Pancreas (tissue), 10 donors: ENCODE data around the gene RASSF8. TPM values are rescaled to one million over a fixed set of nuclear protein-coding genes. Genes with fewer than 3 reads are reported as not detected.

Experiments used
- ATAC-seq, 4 donors: fragments of 200-7000 bp; cut with Tn5 transposase; one replicate each; pipeline versions ENCODE4 v1.8.0 to v1.9.1; 2020; ENCODE audit warnings: mild to moderate bottlenecking in 4 of 4, moderate library complexity in 4 of 4
- DNase-seq, 6 donors: peaks; one replicate each; pipeline ENCODE4 v3.0.0-alpha.2; 2020
- FAIRE-seq: peaks from 2 replicates; lab custom pipeline; 2012; peaks lifted over from hg19 to GRCh38; lab: Jason Lieb, UNC
- H3K27ac ChIP-seq, 4 donors: fragments of 200-600 bp; sonication (generic); 1 replicate in 3 of 4; 2 replicates in 1 of 4; pipeline versions ENCODE4 v1.5.0 to v1.8.0; 2020
- H3K27me3 ChIP-seq, 4 donors: fragments of 200-600 bp; one replicate each; pipeline ENCODE4 v1.8.0; 2021
- H3K36me3 ChIP-seq, 3 donors: fragments of 200-600 bp; sonication (generic) in 1 of 3; one replicate each; pipeline versions ENCODE4 v1.5.0 to v1.8.0; 2020 to 2021
- H3K4me1 ChIP-seq, 3 donors: fragments of 200-600 bp; one replicate each; pipeline ENCODE4 v1.8.0; 2021
- H3K4me3 ChIP-seq, 4 donors: fragments of 200-600 bp; sonication (generic) in 2 of 4; one replicate each; pipeline versions ENCODE4 v1.5.0 to v1.8.0; 2020 to 2021
- H3K9me3 ChIP-seq, 4 donors: fragments of 200-600 bp; one replicate each; pipeline ENCODE4 v1.8.0; 2021
- CTCF ChIP-seq, 4 donors: fragments of 200-600 bp; sonication (generic) in 3 of 4; IDR thresholded peaks; one replicate each; pipeline versions ENCODE4 v1.5.0 to v1.8.0; 2021; ENCODE audit warnings: antibody characterized with exemption in 4 of 4
- WGBS, 2 donors: extraction: QIAGEN DNeasy Blood & Tissue Kit; methylation state at CpG; one replicate each; pipeline ENCODE4 v1.1.7; 2013; 5-methylcytosine and 5-hydroxymethylcytosine counted together
- intact Hi-C, 3 donors: fragments of 100-400 bp; cut with DNase I; formaldehyde crosslinking; loops; one replicate each; pipeline versions ENCODE4 v1.11.1 to v1.14.2; 2022
- polyA plus RNA-seq, 2 donors: library from polyadenylated mRNA; stranded (reverse); fragments of 200-250 nt; gene quantifications; one replicate each; pipeline ENCODE4 v1.2.3, GENCODE V29; 2013
- total RNA-seq, 6 donors: library from RNA; stranded (reverse); fragmentation: NEBNext Ultra II Directional in 4 of 6; extraction: Animal tissue kit (Norgen Biotek cat#: 25700) in 4 of 6; gene quantifications; one replicate each; pipeline versions ENCODE4 v1.2.1 to v1.2.4, GENCODE V29; 2021 to 2023
- donor health status: healthy with polysubstance abuse.
- donor health status: DM: no; HTN: no; CAD: no; lungs with moderate emphysema.
- donor health status: DM: no; HTN: no; CAD: no.
- donor health status: control.
- donor health status: control.
- donor health status: Bipolar disorder and iron deficiency.
- donor health status: DM: yes; HTN: yes; CAD: no.
- donor health status: DM: no; HTN: no; CAD: no.
- donor health status: DM: no; HTN: no; CAD: no.
- donor health status: DM: yes; HTN: yes; CAD: no.

Gene RASSF8
- total and polyA plus RNA-seq, 8 donors: 4.3 to 25.0 (median 7.4) TPM

- Histone ChIP-seq H3K27me3 (no peaks in the 10 kb centered on the region), H3K36me3 (no peaks in the 10 kb centered on the region), H3K27ac (no peak overlapping the region), H3K9me3 (no peaks in the 10 kb centered on the region), H3K4me3 (no peak overlapping the region), H3K4me1 (no peaks in the 10 kb centered on the region)
- WGBS, 2 donors: 80 to 85% methylated on average over 4 of the region's 4 CpGs
- intact Hi-C loops: no loop called here
- FAIRE-seq: no peak
- no peak for TF ChIP-seq CTCF (IDR thresholded peaks at IDR 0.05)
- ATAC-seq: no peak
- no peak for DNase-seq
Measured at GRCh38 chr12:26092346-26093105, 134.0 kb downstream of the RASSF8 start.

GRCh38 chr12:26095186-26095585, 136.7 kb downstream of the RASSF8 start:
- no peak for TF ChIP-seq CTCF (IDR thresholded peaks at IDR 0.05)
- no peak overlapping the region for H3K27ac ChIP-seq
- 93 to 94% methylated on average over 2 of the region's 2 CpGs for WGBS, 2 donors
- H3K4me1 ChIP-seq: no peaks in the 10 kb centered on the region
- no peaks in the 10 kb centered on the region for H3K9me3 ChIP-seq
- DNase-seq (no peak), FAIRE-seq (no peak), ATAC-seq (no peak)
- H3K4me3 ChIP-seq: no peak overlapping the region
- no peaks in the 10 kb centered on the region for H3K27me3 ChIP-seq
- intact Hi-C loops: no loop called here
- no peaks in the 10 kb centered on the region for H3K36me3 ChIP-seq

- H3K4me1 ChIP-seq: peaks cover 0 to 6% (median 0%) of the 10 kb centered on the region in 3 donors
- TF ChIP-seq CTCF (IDR thresholded peaks at IDR 0.05): no peak
- FAIRE-seq (no peak), ATAC-seq (no peak), DNase-seq (no peak)
- H3K27me3 ChIP-seq: no peaks in the 10 kb centered on the region
- WGBS, 2 donors: 88 to 93% methylated on average over 2 of the region's 2 CpGs
- no peaks in the 10 kb centered on the region for H3K9me3 ChIP-seq
- no peaks in the 10 kb centered on the region for H3K36me3 ChIP-seq
- intact Hi-C loops: no loop called here
- H3K27ac ChIP-seq: no peak overlapping the region
- H3K4me3 ChIP-seq: no peak overlapping the region
Measured at GRCh38 chr12:26096036-26096435, 137.6 kb downstream of the RASSF8 start.

GRCh38 chr12:26097046-26097878, 138.8 kb downstream of the RASSF8 start:
- intact Hi-C loops: no loop called here
- Histone ChIP-seq H3K27me3 (no peaks in the 10 kb centered on the region), H3K27ac (no peak overlapping the region), H3K4me3 (no peak overlapping the region), H3K9me3 (no peaks in the 10 kb centered on the region), H3K36me3 (no peaks in the 10 kb centered on the region), H3K4me1 (peaks cover 9 to 12% (median 9%) of the 10 kb centered on the region in 3 donors)
- FAIRE-seq (peak; percentile 96), ATAC-seq (peak; percentile 84 to 94 (median 90)), DNase-seq (peak; percentile 56 to 73 (median 61))
- 9 to 10% methylated on average over 6 of the region's 6 CpGs for WGBS, 2 donors
- peak; percentile 65 to 92 (median 84) for TF ChIP-seq CTCF (IDR thresholded peaks at IDR 0.05)
